ENCODE data around the gene MFAP2.

- TF ChIP-seq, protein P1, sequence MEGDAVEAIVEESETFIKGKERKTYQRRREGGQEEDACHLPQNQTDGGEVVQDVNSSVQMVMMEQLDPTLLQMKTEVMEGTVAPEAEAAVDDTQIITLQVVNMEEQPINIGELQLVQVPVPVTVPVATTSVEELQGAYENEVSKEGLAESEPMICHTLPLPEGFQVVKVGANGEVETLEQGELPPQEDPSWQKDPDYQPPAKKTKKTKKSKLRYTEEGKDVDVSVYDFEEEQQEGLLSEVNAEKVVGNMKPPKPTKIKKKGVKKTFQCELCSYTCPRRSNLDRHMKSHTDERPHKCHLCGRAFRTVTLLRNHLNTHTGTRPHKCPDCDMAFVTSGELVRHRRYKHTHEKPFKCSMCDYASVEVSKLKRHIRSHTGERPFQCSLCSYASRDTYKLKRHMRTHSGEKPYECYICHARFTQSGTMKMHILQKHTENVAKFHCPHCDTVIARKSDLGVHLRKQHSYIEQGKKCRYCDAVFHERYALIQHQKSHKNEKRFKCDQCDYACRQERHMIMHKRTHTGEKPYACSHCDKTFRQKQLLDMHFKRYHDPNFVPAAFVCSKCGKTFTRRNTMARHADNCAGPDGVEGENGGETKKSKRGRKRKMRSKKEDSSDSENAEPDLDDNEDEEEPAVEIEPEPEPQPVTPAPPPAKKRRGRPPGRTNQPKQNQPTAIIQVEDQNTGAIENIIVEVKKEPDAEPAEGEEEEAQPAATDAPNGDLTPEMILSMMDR (IDR thresholded peaks at IDR 0.05), result no peak
- TF ChIP-seq POLR2AphosphoS5 (IDR thresholded peaks at IDR 0.05), result no peak
Observed at GRCh38 chr1:17014671-17015567, 34.5 kb upstream of the MFAP2 start.
